Activated naive CD4-positive, alpha-beta T cell treated with anti-CD3 and anti-CD28 coated beads, Interleukin-2, amount 50 U/mL, for 72 hours (primary cell): ENCODE measurements around the gene PLEKHA8. TPM values are rescaled to one million over a fixed set of nuclear protein-coding genes. Genes with fewer than 3 reads are reported as not detected.

ENCODE experiments used
- ATAC-seq, 2 donors: fragments of 150-1000 bp; cut with Tn5 transposase; 2 replicates each; pipeline ENCODE4 v1.10.0; 2021; ENCODE audit warnings: mild to moderate bottlenecking in 2 of 2, moderate library complexity in 2 of 2
- DNase-seq, 2 donors: peaks; one replicate each; pipeline ENCODE4 v3.0.0; 2021 to 2022; ENCODE audit warnings: low spot score in 2 of 2
- H3K27ac Mint-ChIP-seq, 2 donors: one replicate each; pipeline ENCODE4 v1.8.0; 2022; ENCODE audit warnings: mild to moderate bottlenecking in 2 of 2, mixed read lengths in 2 of 2
- H3K36me3 Mint-ChIP-seq, 2 donors: one replicate each; pipeline ENCODE4 v1.8.0; 2022; ENCODE audit warnings: mixed read lengths in 2 of 2
- H3K9me3 Mint-ChIP-seq, 2 donors: one replicate each; pipeline ENCODE4 v1.8.0; 2022; ENCODE audit warnings: mixed read lengths in 2 of 2
- total RNA-seq, 2 donors: library from RNA; stranded (reverse); gene quantifications; one replicate each; pipeline ENCODE4 v1.2.3, GENCODE V29; 2022

PLEKHA8 gene
- total RNA-seq, 2 donors from 2014 or later = 10.2 to 20.1 TPM

GRCh38 chr7:30113144-30113543 is 84.9 kb downstream of the PLEKHA8 start:
- Mint-ChIP-seq H3K36me3 (peaks cover 4 to 28% of the 10 kb centered on the region in 2 donors), H3K9me3 (peaks cover 12 to 20% of the 10 kb centered on the region in 2 donors), H3K27ac (no peak overlapping the region)
- ATAC-seq (no peak), DNase-seq (no peak)

- Mint-ChIP-seq H3K36me3 (peaks cover 4 to 28% of the 10 kb centered on the region in 2 donors), H3K9me3 (peaks cover 12 to 15% of the 10 kb centered on the region in 2 donors), H3K27ac (no peak overlapping the region)
- DNase-seq (no peak), ATAC-seq (no peak)
Measured at GRCh38 chr7:30114536-30115238, 86.5 kb downstream of the PLEKHA8 start.

- Mint-ChIP-seq H3K27ac (no peak overlapping the region), H3K36me3 (peaks cover 4 to 28% of the 10 kb centered on the region in 2 donors), H3K9me3 (peaks cover 12 to 15% of the 10 kb centered on the region in 2 donors)
- ATAC-seq (no peak), DNase-seq (no peak)
Measured at GRCh38 chr7:30115709-30116297, 87.6 kb downstream of the PLEKHA8 start.

GRCh38 chr7:30116771-30117170 is 88.6 kb downstream of the PLEKHA8 start:
- Mint-ChIP-seq H3K36me3 (peaks cover 3 to 27% of the 10 kb centered on the region in 2 donors), H3K27ac (no peak overlapping the region), H3K9me3 (peaks cover 12 to 15% of the 10 kb centered on the region in 2 donors)
- DNase-seq (no peak), ATAC-seq (no peak)

GRCh38 chr7:30117896-30118295 is 89.7 kb downstream of the PLEKHA8 start:
- DNase-seq (no peak), ATAC-seq (no peak)
- peaks cover 7 to 8% of the 10 kb centered on the region in 2 donors for H3K9me3 Mint-ChIP-seq
- H3K27ac Mint-ChIP-seq = no peak overlapping the region
- peaks cover 0 to 19% of the 10 kb centered on the region in 2 donors for H3K36me3 Mint-ChIP-seq

GRCh38 chr7:30119890-30120577 is 91.8 kb downstream of the PLEKHA8 start:
- H3K36me3 Mint-ChIP-seq = peaks cover 0 to under 1% of the 10 kb centered on the region in 2 donors
- no peak for ATAC-seq

GRCh38 chr7:30133736-30134610 is 105.8 kb downstream of the PLEKHA8 start:
- ATAC-seq (no peak), DNase-seq (no peak)
- peak overlapping the region; percentile 44 to 56 for H3K27ac Mint-ChIP-seq
- no peaks in the 10 kb centered on the region for H3K36me3 Mint-ChIP-seq
- H3K9me3 Mint-ChIP-seq = no peaks in the 10 kb centered on the region

More at GRCh38 chr7:30119890-30120577, 91.8 kb downstream of the PLEKHA8 start:
- DNase-seq = no peak
- no peak overlapping the region for H3K27ac Mint-ChIP-seq
- H3K9me3 Mint-ChIP-seq = no peaks in the 10 kb centered on the region

GRCh38 chr7:30134611-30135300 is 106.5 kb downstream of the PLEKHA8 start, which contains the start of gene MTURN:
Gene MTURN, plus strand, starts transcription at chr7:30134986. Its CDS starts 151 bp downstream, at chr7:30135137.
- Mint-ChIP-seq H3K27ac (peak within 1 kb of the TSS; percentile 68 to 77), H3K36me3 (no peaks in the 10 kb centered on the region), H3K9me3 (no peaks in the 10 kb centered on the region)
- peak; percentile 89 for ATAC-seq
- peak; percentile 85 for DNase-seq

GRCh38 chr7:30135301-30136116 is 107.3 kb downstream of the PLEKHA8 start:
- no peaks in the 10 kb centered on the region for H3K9me3 Mint-ChIP-seq
- H3K27ac Mint-ChIP-seq = peak overlapping the region; percentile 68 to 77
- DNase-seq (peak; percentile 49 to 65), ATAC-seq (peak; percentile 49 to 57)
- H3K36me3 Mint-ChIP-seq = no peaks in the 10 kb centered on the region

GRCh38 chr7:30136117-30136731 is 108.0 kb downstream of the PLEKHA8 start:
- H3K9me3 Mint-ChIP-seq = no peaks in the 10 kb centered on the region
- no peaks in the 10 kb centered on the region for H3K36me3 Mint-ChIP-seq
- peak overlapping the region in 1 of 2 donors; percentile 77 for H3K27ac Mint-ChIP-seq
- ATAC-seq (no peak), DNase-seq (no peak)

- H3K9me3 Mint-ChIP-seq = no peaks in the 10 kb centered on the region
- no peaks in the 10 kb centered on the region for H3K36me3 Mint-ChIP-seq
- H3K27ac Mint-ChIP-seq = no peak overlapping the region
- ATAC-seq = no peak
- DNase-seq = no peak
Measured at GRCh38 chr7:30136743-30137485, 108.7 kb downstream of the PLEKHA8 start.

GRCh38 chr7:30139836-30140384 is 111.7 kb downstream of the PLEKHA8 start:
- DNase-seq = no peak
- H3K9me3 Mint-ChIP-seq = no peaks in the 10 kb centered on the region
- no peaks in the 10 kb centered on the region for H3K36me3 Mint-ChIP-seq
- H3K27ac Mint-ChIP-seq = no peak overlapping the region
- ATAC-seq = no peak

- no peak overlapping the region for H3K27ac Mint-ChIP-seq
- no peaks in the 10 kb centered on the region for H3K36me3 Mint-ChIP-seq
- no peaks in the 10 kb centered on the region for H3K9me3 Mint-ChIP-seq
- DNase-seq = no peak
- no peak for ATAC-seq
Measured at GRCh38 chr7:30140456-30140855, 112.2 kb downstream of the PLEKHA8 start.

GRCh38 chr7:30142710-30143109 is 114.5 kb downstream of the PLEKHA8 start:
- Mint-ChIP-seq H3K27ac (no peak overlapping the region), H3K9me3 (no peaks in the 10 kb centered on the region), H3K36me3 (no peaks in the 10 kb centered on the region)
- DNase-seq (no peak), ATAC-seq (no peak)
